Left ventricle myocardium inferior (tissue), 1 donor: ENCODE data around the gene STX8. TPM values are rescaled to one million over a fixed set of nuclear protein-coding genes. Genes with fewer than 3 reads are reported as not detected.

Experiments used
- DNase-seq: peaks from one replicate; pipeline ENCODE4 v3.0.0-alpha.2; 2020
- H3K27ac ChIP-seq: fragments of 200-600 bp; replicated peaks from 2 replicates; pipeline ENCODE4 v1.8.0; 2021
- H3K27me3 ChIP-seq: fragments of 200-600 bp; 2 replicates; pipeline ENCODE4 v1.8.0; 2021; ENCODE audit warnings: low read depth
- H3K36me3 ChIP-seq: fragments of 200-600 bp; 2 replicates; pipeline ENCODE4 v1.8.0; 2021
- H3K4me1 ChIP-seq: fragments of 200-600 bp; 2 replicates; pipeline ENCODE4 v1.8.0; 2021
- H3K4me3 ChIP-seq: fragments of 200-600 bp; 2 replicates; pipeline ENCODE4 v1.8.0; 2021; ENCODE audit warnings: mild to moderate bottlenecking, moderate library complexity
- H3K9me3 ChIP-seq: fragments of 200-600 bp; replicated peaks from 2 replicates; pipeline ENCODE4 v1.8.0; 2021
- intact Hi-C: fragments of 100-400 bp; cut with micrococcal nuclease; formaldehyde crosslinking; loops from one replicate; pipeline ENCODE4 v1.11.0; 2022
- total RNA-seq: library from RNA; stranded (reverse); fragmentation: NEBNext Ultra II Directional; extraction: Animal tissue kit (Norgen Biotek cat#: 25700); gene quantifications from one replicate; pipeline ENCODE4 v1.2.1, GENCODE V29; 2021
- TF ChIP-seq, protein P1 (sequence below): fragments of 200-600 bp; IDR thresholded peaks from 2 replicates; pipeline ENCODE4 v1.8.0; 2021; ENCODE audit warnings: antibody characterized with exemption, mild to moderate bottlenecking, borderline replicate concordance
- donor health status: DM: no; HTN: yes; CAD: no; lungs with severe emphysema.

The STX8 gene
- total RNA-seq, 1 donor from 2014 or later = 61.3 TPM

DNA sequence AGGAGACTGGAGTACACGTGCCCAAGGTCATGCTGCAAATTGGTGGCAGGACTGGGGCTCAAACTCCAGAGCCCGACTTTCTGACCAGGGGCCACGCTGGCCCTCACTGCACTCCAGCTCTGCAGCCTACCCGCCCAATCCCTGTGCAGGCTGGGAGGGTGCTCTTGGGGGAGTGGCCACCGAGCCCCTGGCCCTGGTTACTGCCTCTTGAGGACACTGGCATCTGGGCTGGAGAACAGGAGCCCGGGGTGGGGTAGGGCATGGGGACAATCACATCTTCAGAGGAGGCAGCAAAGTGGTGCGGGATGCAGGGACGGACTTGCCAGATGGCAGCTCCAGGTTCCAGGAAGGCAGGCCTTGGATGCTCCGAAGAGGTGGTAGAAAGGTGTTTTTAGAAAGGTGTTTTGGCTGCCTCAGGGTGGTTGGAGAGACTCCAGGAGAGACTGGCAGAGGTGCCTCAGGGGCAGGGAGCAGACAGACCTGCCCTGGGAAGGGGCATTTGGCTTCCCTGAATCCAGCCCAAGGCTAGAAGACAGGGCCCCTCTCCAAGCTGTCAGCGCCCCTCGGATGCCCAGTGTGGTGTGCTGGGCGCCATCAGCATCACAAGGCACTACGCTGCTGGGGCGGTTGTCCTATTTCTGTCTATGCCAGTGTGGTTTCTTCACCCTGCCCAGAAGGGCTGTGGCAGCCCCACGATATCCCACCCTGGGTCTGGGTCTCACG is 333.7 kb downstream of the STX8 start:
- Histone ChIP-seq H3K9me3 (no peaks in the 10 kb centered on the region), H3K4me3 (no peak overlapping the region), H3K27me3 (no peaks in the 10 kb centered on the region), H3K27ac (peak overlapping the region; percentile 97), H3K36me3 (no peaks in the 10 kb centered on the region), H3K4me1 (peaks cover 60% of the 10 kb centered on the region)
- intact Hi-C loops = no loop called here
- TF ChIP-seq, protein P1, sequence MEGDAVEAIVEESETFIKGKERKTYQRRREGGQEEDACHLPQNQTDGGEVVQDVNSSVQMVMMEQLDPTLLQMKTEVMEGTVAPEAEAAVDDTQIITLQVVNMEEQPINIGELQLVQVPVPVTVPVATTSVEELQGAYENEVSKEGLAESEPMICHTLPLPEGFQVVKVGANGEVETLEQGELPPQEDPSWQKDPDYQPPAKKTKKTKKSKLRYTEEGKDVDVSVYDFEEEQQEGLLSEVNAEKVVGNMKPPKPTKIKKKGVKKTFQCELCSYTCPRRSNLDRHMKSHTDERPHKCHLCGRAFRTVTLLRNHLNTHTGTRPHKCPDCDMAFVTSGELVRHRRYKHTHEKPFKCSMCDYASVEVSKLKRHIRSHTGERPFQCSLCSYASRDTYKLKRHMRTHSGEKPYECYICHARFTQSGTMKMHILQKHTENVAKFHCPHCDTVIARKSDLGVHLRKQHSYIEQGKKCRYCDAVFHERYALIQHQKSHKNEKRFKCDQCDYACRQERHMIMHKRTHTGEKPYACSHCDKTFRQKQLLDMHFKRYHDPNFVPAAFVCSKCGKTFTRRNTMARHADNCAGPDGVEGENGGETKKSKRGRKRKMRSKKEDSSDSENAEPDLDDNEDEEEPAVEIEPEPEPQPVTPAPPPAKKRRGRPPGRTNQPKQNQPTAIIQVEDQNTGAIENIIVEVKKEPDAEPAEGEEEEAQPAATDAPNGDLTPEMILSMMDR = no peak
- peak; percentile 31 for DNase-seq

DNA sequence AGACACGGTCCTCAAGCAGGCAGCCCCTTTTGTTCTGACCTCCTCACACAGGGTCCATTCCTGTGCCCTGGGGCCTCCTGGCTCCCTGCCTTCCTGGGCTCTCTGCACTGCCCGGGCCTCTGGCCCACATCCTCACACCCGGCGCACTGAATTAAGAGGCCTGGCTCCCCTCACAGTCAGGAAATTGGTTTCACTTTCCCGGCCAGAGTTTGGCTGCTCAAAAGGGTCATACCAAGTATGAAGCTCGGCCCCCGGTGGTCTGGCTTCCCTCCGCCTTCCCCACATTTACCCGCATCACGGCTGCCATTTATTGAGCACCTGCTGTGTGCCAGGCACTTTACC is 334.3 kb downstream of the STX8 start:
- Histone ChIP-seq H3K4me3 (peak overlapping the region; percentile 74), H3K27ac (peak overlapping the region; percentile 97), H3K36me3 (no peaks in the 10 kb centered on the region), H3K27me3 (no peaks in the 10 kb centered on the region), H3K9me3 (no peaks in the 10 kb centered on the region), H3K4me1 (peaks cover 60% of the 10 kb centered on the region)
- intact Hi-C loops = no loop called here
- DNase-seq = peak; percentile 52
- TF ChIP-seq, protein P1 = no peak

DNA sequence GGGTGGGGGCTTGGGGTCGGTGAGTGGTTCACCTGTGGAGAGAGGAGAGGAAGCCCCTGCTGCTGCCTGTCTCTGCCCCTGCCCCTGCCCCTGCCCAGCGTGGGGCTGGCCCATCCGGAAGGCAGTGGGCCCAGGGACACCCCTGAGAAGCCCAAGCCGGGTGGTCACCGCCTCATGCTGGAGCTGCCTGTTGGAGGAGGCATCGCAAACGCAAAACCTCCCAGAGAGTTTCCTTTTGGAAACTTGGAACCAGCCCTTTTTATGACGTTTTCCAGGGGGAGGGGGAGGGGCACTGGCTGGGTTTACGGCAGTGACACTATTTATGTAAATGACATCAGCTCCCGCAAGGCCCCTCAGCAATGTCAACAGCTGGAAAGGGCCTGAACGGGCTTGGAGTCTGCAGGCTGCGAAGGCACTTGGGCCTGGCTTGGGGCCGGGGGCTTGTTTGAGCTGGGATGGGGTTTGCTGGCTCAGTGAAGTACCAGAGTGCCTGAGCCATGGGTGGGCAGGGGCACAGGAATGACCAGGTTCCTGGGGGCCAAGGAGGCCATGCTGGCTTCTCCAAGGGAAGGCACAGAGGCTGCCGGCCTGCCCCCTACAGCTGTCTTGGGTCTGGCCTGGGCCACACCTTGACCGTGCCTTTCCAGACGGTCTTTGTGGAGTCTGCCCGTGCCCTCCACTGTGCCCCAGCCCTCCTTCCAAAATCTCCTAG is 334.8 kb downstream of the STX8 start:
- peak overlapping the region; percentile 97 for H3K27ac ChIP-seq
- H3K36me3 ChIP-seq = no peaks in the 10 kb centered on the region
- peak overlapping the region; percentile 74 for H3K4me3 ChIP-seq
- H3K4me1 ChIP-seq = peaks cover 60% of the 10 kb centered on the region
- H3K27me3 ChIP-seq = no peaks in the 10 kb centered on the region
- H3K9me3 ChIP-seq = no peaks in the 10 kb centered on the region
- intact Hi-C loops = no loop called here
- TF ChIP-seq, protein P1 = no peak
- peak; percentile 80 for DNase-seq

DNA sequence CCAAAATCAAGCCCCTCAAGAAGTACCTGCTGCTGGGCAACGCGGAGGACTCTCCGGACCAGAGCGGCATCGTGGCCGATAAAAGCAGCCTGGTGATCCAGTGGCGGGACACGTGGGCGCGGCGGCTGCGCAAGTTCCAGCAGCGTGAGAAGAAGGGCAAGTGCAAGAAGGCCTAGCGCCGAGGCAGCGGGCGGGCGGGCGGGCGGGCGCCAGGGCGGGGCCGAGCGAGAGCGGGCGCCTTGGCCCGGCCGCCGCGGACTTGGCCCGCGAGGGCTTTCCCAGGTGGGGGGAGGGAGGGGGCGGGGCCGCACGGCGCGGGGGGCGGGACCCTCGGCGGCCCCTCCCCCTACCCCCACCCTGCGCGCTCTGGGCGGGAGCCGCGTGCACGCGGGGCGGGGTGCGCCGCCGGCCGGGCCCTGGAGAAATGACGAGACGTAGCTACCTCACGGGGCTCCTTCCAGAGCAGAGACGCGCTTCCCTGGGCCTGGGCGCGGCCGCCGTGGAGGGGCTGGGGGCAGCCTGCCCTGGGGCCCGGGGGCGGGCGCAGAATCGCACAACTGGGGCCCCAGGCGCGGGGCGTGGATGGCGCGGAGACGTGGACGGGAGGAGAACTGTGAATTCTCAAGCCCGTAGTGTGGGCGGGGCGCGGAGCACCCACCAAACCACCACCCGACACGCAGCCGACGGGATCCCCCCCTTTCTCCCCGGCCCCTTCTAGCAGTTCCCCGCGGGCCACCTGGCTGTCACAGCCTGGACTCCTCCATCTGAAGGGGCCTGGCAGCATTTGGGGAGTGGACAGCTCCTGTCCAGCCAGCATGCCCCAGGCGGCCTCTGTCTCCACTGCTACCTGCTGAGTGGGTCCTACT is 335.6 kb downstream of the STX8 start:
- DNase-seq = peak; percentile 82
- Histone ChIP-seq H3K27ac (peak overlapping the region; percentile 97), H3K9me3 (no peaks in the 10 kb centered on the region), H3K4me1 (peaks cover 60% of the 10 kb centered on the region), H3K4me3 (peak overlapping the region; percentile 74), H3K27me3 (no peaks in the 10 kb centered on the region), H3K36me3 (no peaks in the 10 kb centered on the region)
- intact Hi-C loops = no loop called here
- TF ChIP-seq, protein P1 = no peak

DNA sequence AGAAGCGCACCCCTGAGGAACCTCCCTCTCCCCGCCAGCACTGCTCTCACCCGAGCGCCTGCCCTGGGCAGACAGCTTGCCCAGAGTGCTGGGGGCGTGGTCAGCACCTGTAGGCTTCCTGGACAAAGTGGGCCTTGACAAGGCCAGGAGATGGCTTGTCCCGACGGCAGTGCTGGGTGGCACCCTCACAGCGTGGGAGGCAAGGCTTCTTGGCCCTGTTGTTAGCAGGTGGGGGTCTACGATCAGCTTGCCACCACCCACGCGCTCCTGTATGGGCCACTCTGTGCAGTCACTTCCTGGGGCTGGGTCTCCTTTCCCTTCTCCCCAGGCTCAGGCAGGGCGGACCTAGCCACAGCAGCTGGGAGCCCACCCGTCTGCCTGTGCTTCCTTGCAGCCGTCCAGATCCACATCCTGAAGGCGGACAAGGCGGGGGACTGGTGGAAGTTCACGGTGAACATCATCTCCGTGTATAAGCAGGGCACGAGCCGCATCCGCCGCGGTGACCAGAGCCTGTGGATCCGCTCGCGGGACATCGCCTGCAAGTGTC is 336.3 kb downstream of the STX8 start:
- intact Hi-C loops = no loop called here
- peak overlapping the region; percentile 74 for H3K4me3 ChIP-seq
- no peaks in the 10 kb centered on the region for H3K9me3 ChIP-seq
- TF ChIP-seq, protein P1 = no peak
- H3K27ac ChIP-seq = peak overlapping the region; percentile 97
- peaks cover 54% of the 10 kb centered on the region for H3K4me1 ChIP-seq
- no peaks in the 10 kb centered on the region for H3K36me3 ChIP-seq
- DNase-seq = no peak
- H3K27me3 ChIP-seq = no peaks in the 10 kb centered on the region
